ENCODE data around the gene NELFCD.

The NELFCD gene

GRCh38 chr20:58995461-58996225 is 14.6 kb downstream of the NELFCD start:
- no peak for DNase-seq

GRCh38 chr20:58996226-58996611 is 15.2 kb downstream of the NELFCD start:
- DNase-seq = no peak

- no peak for DNase-seq
Measured at GRCh38 chr20:58997141-58997770, 16.2 kb downstream of the NELFCD start.

- DNase-seq = no peak
Measured at GRCh38 chr20:58998656-58999055, 17.6 kb downstream of the NELFCD start.

GRCh38 chr20:59000326-59000725 is 19.3 kb downstream of the NELFCD start:
- no peak for DNase-seq

GRCh38 chr20:59001068-59001448 is 20.0 kb downstream of the NELFCD start:
- no peak for DNase-seq

- no peak for DNase-seq
Measured at GRCh38 chr20:59001449-59002171, 20.6 kb downstream of the NELFCD start.

GRCh38 chr20:59002388-59002787 is 21.3 kb downstream of the NELFCD start:
- DNase-seq = no peak

- DNase-seq = no peak
Measured at GRCh38 chr20:59002874-59003399, 21.9 kb downstream of the NELFCD start.

GRCh38 chr20:59003836-59004492 is 22.9 kb downstream of the NELFCD start:
- DNase-seq = no peak

GRCh38 chr20:59004493-59004762 is 23.4 kb downstream of the NELFCD start:
- DNase-seq = no peak

GRCh38 chr20:59004763-59005522 is 23.9 kb downstream of the NELFCD start:
- no peak for DNase-seq

- no peak for DNase-seq
Measured at GRCh38 chr20:59005523-59006166, 24.6 kb downstream of the NELFCD start.

GRCh38 chr20:59006167-59006863 is 25.3 kb downstream of the NELFCD start:
- DNase-seq = no peak

GRCh38 chr20:59006864-59007664 is 26.0 kb downstream of the NELFCD start, which contains the start of gene CTSZ:
Gene CTSZ (minus strand): TSS chr20:59007254. CDS start chr20:59007128, 126 bp downstream.
- no peak for DNase-seq

GRCh38 chr20:59007665-59008511 is 26.8 kb downstream of the NELFCD start:
- no peak for DNase-seq

GRCh38 chr20:59008715-59009336 is 27.8 kb downstream of the NELFCD start:
- no peak for DNase-seq

- DNase-seq = no peak
Measured at GRCh38 chr20:59010321-59010994, 29.4 kb downstream of the NELFCD start.

Measured in NCI-H1694 (cell line).